Stimulated activated memory B cell treated with anti-CD40 and anti-IgM and Interleukin-4, amounts not matched to agents 10 μg/mL and 1 μg/mL and 100 μg/mL, for 72 hours (primary cell): Measurements from ENCODE around the gene PRSS35.
"Not testable (repeated sequence)": the region's sequence is repeated elsewhere in the genome, so short reads cannot be mapped to it uniquely, and the experiment has no call there.

ENCODE experiments used
- ATAC-seq: fragments of 150-1000 bp; cut with Tn5 transposase; 2 replicates; pipeline ENCODE4 v1.10.0; 2021
- H3K27ac Mint-ChIP-seq: one replicate; pipeline ENCODE4 v1.8.0; 2022; ENCODE audit warnings: mild to moderate bottlenecking, mixed read lengths
- H3K27me3 Mint-ChIP-seq: one replicate; pipeline ENCODE4 v1.8.0; 2022; ENCODE audit warnings: mixed read lengths
- H3K36me3 Mint-ChIP-seq: one replicate; pipeline ENCODE4 v1.8.0; 2022; ENCODE audit warnings: mixed read lengths
- H3K4me1 Mint-ChIP-seq: one replicate; pipeline ENCODE4 v1.8.0; 2022; ENCODE audit warnings: mixed read lengths
- H3K4me3 Mint-ChIP-seq: one replicate; pipeline ENCODE4 v1.8.0; 2022; ENCODE audit warnings: mild to moderate bottlenecking, moderate library complexity, mixed read lengths
- H3K9me3 Mint-ChIP-seq: one replicate; pipeline ENCODE4 v1.8.0; 2022; ENCODE audit warnings: mixed read lengths

Gene PRSS35

DNA sequence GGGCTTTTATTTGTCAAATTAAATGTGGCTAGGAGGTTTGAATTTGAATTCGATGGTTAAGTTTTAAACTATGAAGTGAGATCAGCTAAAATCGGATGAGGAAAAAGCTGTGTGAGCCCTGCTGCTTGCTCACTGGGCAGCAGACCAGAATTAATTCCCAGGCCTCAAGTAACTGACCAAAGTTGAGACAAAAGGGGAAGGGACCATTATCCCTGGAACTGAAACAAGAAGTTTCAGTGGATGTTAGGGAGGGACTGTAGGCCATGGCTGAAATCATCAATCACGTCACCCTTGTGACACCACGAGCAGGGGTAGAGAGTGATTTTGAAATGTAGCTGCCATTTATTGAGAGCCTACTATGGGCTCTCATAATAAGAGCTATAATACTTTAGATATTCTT lies 7.0 kb upstream of the PRSS35 start:
- H3K9me3 Mint-ChIP-seq = peaks cover 9% of the 10 kb centered on the region
- no peaks in the 10 kb centered on the region for H3K36me3 Mint-ChIP-seq
- H3K27ac Mint-ChIP-seq = no peak overlapping the region
- no peak for ATAC-seq
- peaks cover 18% of the 10 kb centered on the region for H3K27me3 Mint-ChIP-seq
- H3K4me1 Mint-ChIP-seq = no peaks in the 10 kb centered on the region
- H3K4me3 Mint-ChIP-seq = no peak overlapping the region

DNA sequence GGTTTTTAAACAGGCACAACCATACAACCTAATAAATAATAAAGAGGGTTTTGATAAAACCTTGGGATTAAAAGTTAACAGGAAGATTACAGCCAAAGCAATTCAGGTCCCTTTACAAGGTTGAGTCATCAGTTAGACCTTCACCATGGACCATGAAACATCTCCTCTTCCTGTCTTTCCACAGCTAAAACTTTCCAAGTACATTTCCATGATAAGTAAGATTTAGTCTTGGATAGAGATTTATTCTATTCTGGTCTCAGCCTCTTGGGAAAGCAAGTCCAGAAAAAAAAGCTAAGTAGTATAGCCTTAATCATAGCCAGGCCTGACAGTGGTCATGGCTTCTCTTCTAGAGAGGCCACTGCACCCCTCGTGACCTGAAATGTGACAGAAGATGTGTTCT lies 2.9 kb upstream of the PRSS35 start:
- peaks cover 16% of the 10 kb centered on the region for H3K4me1 Mint-ChIP-seq
- ATAC-seq = no peak
- no peak overlapping the region for H3K4me3 Mint-ChIP-seq
- peaks cover 51% of the 10 kb centered on the region for H3K27me3 Mint-ChIP-seq
- no peak overlapping the region for H3K27ac Mint-ChIP-seq
- H3K9me3 Mint-ChIP-seq = no peaks in the 10 kb centered on the region
- no peaks in the 10 kb centered on the region for H3K36me3 Mint-ChIP-seq

- no peaks in the 10 kb centered on the region for H3K36me3 Mint-ChIP-seq
- peaks cover 16% of the 10 kb centered on the region for H3K4me1 Mint-ChIP-seq
- H3K9me3 Mint-ChIP-seq = no peaks in the 10 kb centered on the region
- H3K27ac Mint-ChIP-seq = no peak overlapping the region
- no peak for ATAC-seq
- peaks cover 61% of the 10 kb centered on the region for H3K27me3 Mint-ChIP-seq
- no peak overlapping the region for H3K4me3 Mint-ChIP-seq
Measured at GRCh38 chr6:83510791-83511190, 1.5 kb upstream of the PRSS35 start.

GRCh38 chr6:83511266-83511665 lies 1.1 kb upstream of the PRSS35 start:
- Mint-ChIP-seq H3K36me3 (no peaks in the 10 kb centered on the region), H3K27ac (no peak overlapping the region), H3K9me3 (no peaks in the 10 kb centered on the region), H3K27me3 (peaks cover 66% of the 10 kb centered on the region), H3K4me3 (no peak overlapping the region), H3K4me1 (peaks cover 16% of the 10 kb centered on the region)
- ATAC-seq = no peak

DNA sequence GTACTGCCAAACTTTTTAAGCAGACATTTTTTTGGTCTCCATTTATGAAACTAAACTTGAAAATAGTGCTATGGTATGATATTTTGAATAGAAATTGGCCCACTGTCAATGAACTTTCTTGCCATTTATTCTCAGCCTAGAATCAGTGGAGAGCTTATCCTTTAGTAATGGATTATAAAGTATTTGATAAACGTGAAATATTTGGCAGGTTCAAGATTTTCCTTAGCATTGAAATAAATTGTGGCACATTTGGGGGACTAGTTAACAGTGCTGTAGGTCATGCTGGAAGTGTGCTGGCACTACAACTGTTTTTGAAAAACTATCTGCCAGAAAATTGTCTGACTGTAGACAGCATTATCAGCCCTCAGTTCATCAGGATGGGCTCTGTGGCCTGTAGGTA lies 2.1 kb downstream of the PRSS35 start:
- Mint-ChIP-seq H3K4me3 (no peak overlapping the region), H3K36me3 (no peaks in the 10 kb centered on the region), H3K9me3 (no peaks in the 10 kb centered on the region), H3K27ac (no peak overlapping the region), H3K27me3 (peaks cover 61% of the 10 kb centered on the region), H3K4me1 (peaks cover 16% of the 10 kb centered on the region)
- no peak for ATAC-seq

- H3K9me3 Mint-ChIP-seq = no peaks in the 10 kb centered on the region
- H3K4me3 Mint-ChIP-seq = no peak overlapping the region
- H3K27me3 Mint-ChIP-seq = peaks cover 61% of the 10 kb centered on the region
- peaks cover 16% of the 10 kb centered on the region for H3K4me1 Mint-ChIP-seq
- no peak for ATAC-seq
- H3K27ac Mint-ChIP-seq = no peak overlapping the region
- no peaks in the 10 kb centered on the region for H3K36me3 Mint-ChIP-seq
Measured at GRCh38 chr6:83514866-83515466, 2.6 kb downstream of the PRSS35 start.

DNA sequence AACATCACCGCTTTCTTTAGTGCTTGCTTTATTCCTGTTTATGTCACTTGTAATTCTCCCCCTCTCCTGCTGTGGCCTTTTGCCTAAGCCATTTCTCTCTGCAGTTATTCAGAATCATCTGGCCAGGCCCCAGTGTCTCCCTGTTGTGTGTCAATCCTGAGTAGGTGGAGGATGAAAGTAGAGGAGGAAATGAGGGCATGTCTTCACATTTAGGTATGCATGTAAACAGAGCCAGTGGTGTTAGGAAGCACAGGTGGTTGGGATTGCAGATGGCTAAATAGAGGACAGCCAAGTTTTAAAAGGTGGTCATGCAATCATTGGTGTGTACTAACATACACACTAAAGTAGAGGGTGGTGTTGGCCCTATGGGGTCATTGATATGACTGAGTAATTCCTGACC lies 5.2 kb downstream of the PRSS35 start:
- peaks cover 48% of the 10 kb centered on the region for H3K27me3 Mint-ChIP-seq
- ATAC-seq = no peak
- H3K9me3 Mint-ChIP-seq = no peaks in the 10 kb centered on the region
- no peak overlapping the region for H3K27ac Mint-ChIP-seq
- peaks cover 4% of the 10 kb centered on the region for H3K4me1 Mint-ChIP-seq
- H3K4me3 Mint-ChIP-seq = no peak overlapping the region
- H3K36me3 Mint-ChIP-seq = no peaks in the 10 kb centered on the region

DNA sequence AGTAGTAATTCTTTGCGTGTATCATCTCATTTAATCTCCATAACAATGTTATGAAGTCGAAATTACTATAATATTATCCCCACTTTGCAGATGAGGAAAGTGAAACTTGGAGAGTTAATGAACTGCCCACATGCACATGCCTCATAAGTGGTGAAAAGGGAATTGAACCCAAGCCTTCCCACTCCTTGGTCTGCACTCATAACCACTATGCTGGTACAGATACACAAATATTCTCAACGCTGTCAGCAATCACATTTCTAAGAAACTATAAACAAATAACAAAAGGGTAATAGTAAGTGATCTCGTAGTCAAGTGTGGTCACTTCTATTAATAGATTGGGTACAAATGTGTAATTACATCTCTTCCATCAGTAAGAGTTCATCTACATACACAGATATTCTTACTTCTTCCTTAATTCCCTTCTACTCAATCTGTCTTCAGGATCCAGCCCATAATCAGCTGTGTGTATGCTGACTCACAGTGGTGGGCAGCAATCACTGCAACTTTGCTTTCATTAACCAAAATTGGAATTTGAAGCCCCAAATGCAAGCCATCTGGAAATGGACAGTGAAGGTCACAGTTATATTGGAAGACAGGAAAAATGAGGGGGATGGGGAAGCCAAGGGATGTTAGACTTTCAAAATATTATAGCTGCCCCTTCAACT lies 6.6 kb downstream of the PRSS35 start:
- H3K4me3 Mint-ChIP-seq = no peak overlapping the region
- ATAC-seq = no peak
- no peaks in the 10 kb centered on the region for H3K36me3 Mint-ChIP-seq
- peaks cover 47% of the 10 kb centered on the region for H3K27me3 Mint-ChIP-seq
- no peaks in the 10 kb centered on the region for H3K9me3 Mint-ChIP-seq
- H3K27ac Mint-ChIP-seq = no peak overlapping the region
- H3K4me1 Mint-ChIP-seq = no peaks in the 10 kb centered on the region

GRCh38 chr6:83536034-83536646 lies 23.8 kb downstream of the PRSS35 start:
- no peaks in the 10 kb centered on the region for H3K36me3 Mint-ChIP-seq
- no peaks in the 10 kb centered on the region for H3K27me3 Mint-ChIP-seq
- ATAC-seq = no peak
- no peaks in the 10 kb centered on the region for H3K9me3 Mint-ChIP-seq
- H3K4me1 Mint-ChIP-seq = no peaks in the 10 kb centered on the region
- no peak overlapping the region for H3K4me3 Mint-ChIP-seq
- H3K27ac Mint-ChIP-seq = no peak overlapping the region

GRCh38 chr6:83536647-83537589 lies 24.6 kb downstream of the PRSS35 start:
- no peaks in the 10 kb centered on the region for H3K4me1 Mint-ChIP-seq
- no peak for ATAC-seq
- no peak overlapping the region for H3K27ac Mint-ChIP-seq
- H3K36me3 Mint-ChIP-seq = no peaks in the 10 kb centered on the region
- no peaks in the 10 kb centered on the region for H3K9me3 Mint-ChIP-seq
- H3K4me3 Mint-ChIP-seq = no peak overlapping the region
- no peaks in the 10 kb centered on the region for H3K27me3 Mint-ChIP-seq

DNA sequence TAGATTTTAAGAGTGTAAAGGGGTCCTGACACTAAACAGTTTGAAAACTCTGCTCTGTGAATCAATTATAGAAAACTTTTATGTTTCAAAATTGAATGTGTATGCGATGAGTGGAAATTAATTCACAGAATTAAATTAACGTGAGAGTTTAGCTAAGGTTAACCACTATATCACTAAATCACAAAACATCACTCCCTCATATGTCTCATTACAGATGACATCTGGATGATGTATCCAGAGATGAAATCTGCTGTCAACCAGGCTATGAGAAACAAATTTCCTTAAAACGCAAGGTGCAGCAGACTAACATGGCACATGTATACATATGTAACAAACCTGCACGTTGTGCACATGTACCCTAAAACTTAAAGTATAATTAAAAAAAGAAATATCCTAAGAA lies 27.3 kb downstream of the PRSS35 start:
- Mint-ChIP-seq H3K27ac (no peak overlapping the region), H3K9me3 (peaks cover 3% of the 10 kb centered on the region), H3K27me3 (peaks cover 10% of the 10 kb centered on the region), H3K4me3 (no peak overlapping the region), H3K4me1 (no peaks in the 10 kb centered on the region), H3K36me3 (no peaks in the 10 kb centered on the region)
- no peak for ATAC-seq

- Mint-ChIP-seq H3K27ac (no peak overlapping the region), H3K4me3 (no peak overlapping the region), H3K9me3 (peaks cover 11% of the 10 kb centered on the region), H3K27me3 (peaks cover 33% of the 10 kb centered on the region), H3K36me3 (no peaks in the 10 kb centered on the region), H3K4me1 (no peaks in the 10 kb centered on the region)
- ATAC-seq = no peak
Measured at GRCh38 chr6:83546636-83547035, 34.3 kb downstream of the PRSS35 start.

GRCh38 chr6:83550482-83550881 lies 38.1 kb downstream of the PRSS35 start:
- H3K9me3 Mint-ChIP-seq, H3K4me1 Mint-ChIP-seq, ATAC-seq, H3K36me3 Mint-ChIP-seq, H3K27ac Mint-ChIP-seq, H3K4me3 Mint-ChIP-seq: not testable (repeated sequence)
- peaks cover 22% of the 10 kb centered on the region for H3K27me3 Mint-ChIP-seq

- H3K27ac Mint-ChIP-seq, H3K9me3 Mint-ChIP-seq, H3K4me1 Mint-ChIP-seq, ATAC-seq, H3K36me3 Mint-ChIP-seq, H3K4me3 Mint-ChIP-seq: not testable (repeated sequence)
- peaks cover 21% of the 10 kb centered on the region for H3K27me3 Mint-ChIP-seq
Measured at GRCh38 chr6:83551748-83552147, 39.4 kb downstream of the PRSS35 start.

- no peak overlapping the region for H3K4me3 Mint-ChIP-seq
- no peaks in the 10 kb centered on the region for H3K27me3 Mint-ChIP-seq
- no peaks in the 10 kb centered on the region for H3K36me3 Mint-ChIP-seq
- H3K9me3 Mint-ChIP-seq = no peaks in the 10 kb centered on the region
- no peak overlapping the region for H3K27ac Mint-ChIP-seq
- H3K4me1 Mint-ChIP-seq = no peaks in the 10 kb centered on the region
- ATAC-seq = no peak
Measured at GRCh38 chr6:83556871-83557270, 44.5 kb downstream of the PRSS35 start.
